ENCODE results near the gene HLA-DRB5. TPM values are rescaled to one million over a fixed set of nuclear protein-coding genes. Genes with fewer than 3 reads are reported as not detected.
"Not testable (repeated sequence)": the region's sequence is repeated elsewhere in the genome, so short reads cannot be mapped to it uniquely, and the experiment has no call there.

HLA-DRB5 gene
- total RNA-seq, 1 experiment from 2014 or later: not detected

- DNase-seq (ENCODE audit: low spot score): no peak
These were observed 12.2 kb downstream of the HLA-DRB5 start for GRCh38 chr6:32517654-32518445.

DNA sequence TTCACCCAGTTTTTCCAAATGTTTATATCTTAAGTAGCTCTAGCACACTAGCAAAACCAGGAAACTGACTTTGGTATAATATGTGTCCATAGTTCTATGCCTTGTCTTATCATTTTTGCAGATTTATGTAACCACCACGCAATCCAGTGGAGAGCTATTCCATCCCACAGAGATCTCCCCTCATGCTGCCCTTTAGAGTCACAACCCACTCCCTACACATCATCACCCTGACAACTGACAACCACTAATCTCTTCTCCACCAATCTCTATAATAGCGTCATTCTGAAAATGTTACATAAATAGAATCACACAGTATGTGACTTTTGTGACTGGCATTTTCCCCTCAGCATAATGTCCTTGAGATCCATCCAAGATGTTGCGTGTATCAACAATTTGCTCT, 29.1 kb downstream of the HLA-DRB5 start:
- DNase-seq (ENCODE audit: low spot score): no peak

DNA sequence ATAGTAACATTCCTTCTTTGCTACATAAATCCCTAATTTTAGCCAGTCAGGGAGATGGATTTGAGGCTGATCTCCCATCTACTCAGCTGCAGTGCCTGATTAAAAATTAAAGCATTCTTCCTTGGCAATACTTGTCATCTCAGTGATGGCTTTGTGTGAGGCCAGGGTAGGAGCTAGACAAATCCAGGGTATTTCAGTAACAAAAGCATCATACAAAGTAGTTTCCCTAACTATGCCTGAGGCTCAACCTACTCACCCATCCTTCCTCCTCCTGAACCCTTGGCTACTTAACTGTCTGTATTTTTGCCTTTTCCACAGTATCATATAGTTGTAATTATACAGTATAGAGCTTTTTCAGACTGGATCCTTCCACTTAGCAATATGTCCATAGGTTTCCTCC, 37.7 kb downstream of the HLA-DRB5 start:
- no peak for DNase-seq (ENCODE audit: low spot score)

DNA sequence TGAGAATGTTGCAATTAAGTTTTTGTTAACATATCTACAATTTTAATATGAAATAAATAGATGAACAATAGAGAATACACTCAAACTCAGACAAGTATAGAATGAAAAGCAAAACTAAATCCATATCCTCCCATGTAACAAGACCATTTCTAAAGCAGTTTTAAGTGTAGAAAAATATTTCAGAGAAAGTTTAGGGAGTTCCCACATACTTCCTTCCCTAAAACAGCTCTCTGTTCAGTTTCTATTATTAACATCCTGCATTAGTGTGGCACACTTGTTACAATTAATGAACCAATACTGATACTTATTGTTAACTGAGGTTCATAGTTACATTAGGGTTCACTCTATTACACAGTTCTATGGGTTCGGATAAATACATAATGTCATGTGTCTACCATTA, 38.4 kb downstream of the HLA-DRB5 start:
- no peak for DNase-seq (ENCODE audit: low spot score)

DNA sequence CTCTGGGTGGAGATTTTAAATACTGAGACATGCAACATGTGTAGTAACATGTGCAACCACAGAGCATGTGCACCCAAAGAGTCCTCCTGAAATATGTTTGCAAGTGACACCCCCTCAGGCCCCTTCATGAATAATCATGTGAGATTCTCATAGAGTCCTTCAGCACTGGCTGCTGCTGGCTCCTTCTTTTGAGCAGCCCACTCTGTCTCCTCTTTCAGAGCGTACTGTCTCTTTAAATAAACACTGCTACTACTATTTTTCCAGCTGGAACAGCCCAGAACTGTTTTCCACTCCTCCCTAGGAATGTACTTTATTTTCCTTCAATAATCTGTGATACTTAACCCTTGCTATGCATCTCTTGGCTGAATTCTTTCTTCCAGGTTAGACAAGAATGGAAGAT, 42.0 kb downstream of the HLA-DRB5 start:
- no peak for DNase-seq (ENCODE audit: low spot score)

DNA sequence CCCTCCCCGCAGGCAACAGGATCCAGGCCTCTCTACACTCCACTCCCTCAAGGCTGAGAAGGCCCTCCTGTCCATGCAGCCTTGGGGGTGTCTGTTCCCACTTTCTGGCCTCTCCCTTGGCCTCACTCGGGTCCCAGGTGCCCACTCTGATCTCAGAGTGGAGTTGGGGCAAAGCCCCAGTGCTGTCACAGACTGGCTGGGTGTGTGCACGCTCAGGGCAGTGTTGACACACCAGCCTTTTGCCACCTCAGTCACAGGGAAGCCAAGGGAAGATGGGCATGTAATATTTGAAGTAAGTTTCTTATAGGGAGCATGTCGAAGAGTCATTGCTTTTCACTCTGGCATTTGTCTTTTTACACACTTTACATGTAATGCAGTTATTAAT, 45.5 kb downstream of the HLA-DRB5 start:
- no peak for DNase-seq (ENCODE audit: low spot score)

DNA sequence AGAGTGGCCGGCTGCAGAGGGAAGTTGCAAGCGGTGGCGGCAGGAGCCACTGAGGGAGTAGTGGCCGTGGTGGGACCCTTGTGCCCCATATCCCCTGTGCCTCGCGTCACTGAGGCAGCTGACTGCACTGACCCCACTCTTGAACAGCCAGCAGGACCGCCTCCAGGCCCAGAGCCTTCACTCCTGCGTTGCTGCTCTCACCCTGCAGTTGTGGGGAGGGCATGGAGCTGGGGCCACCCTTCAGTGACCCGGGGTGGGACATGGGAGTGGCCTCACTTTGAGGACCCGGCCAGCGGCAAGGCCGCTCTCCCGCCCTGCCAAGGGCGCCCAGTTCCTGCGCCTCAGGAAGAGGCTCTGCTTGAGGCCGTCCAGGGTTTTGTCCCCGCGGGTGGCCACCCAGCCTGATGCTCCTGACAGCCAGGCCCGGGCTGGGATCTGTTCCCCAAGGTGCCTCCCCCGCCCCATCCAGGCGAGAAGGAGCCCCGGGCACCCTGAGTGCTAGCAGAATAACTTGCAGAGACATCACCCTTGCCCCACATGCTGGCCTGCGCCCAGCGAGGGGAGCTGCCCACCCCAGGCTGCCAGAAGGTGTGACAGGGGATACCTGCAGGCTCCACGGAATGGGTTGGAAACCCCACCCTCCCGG, 46.0 kb downstream of the HLA-DRB5 start:
- no peak for DNase-seq (ENCODE audit: low spot score)

DNA sequence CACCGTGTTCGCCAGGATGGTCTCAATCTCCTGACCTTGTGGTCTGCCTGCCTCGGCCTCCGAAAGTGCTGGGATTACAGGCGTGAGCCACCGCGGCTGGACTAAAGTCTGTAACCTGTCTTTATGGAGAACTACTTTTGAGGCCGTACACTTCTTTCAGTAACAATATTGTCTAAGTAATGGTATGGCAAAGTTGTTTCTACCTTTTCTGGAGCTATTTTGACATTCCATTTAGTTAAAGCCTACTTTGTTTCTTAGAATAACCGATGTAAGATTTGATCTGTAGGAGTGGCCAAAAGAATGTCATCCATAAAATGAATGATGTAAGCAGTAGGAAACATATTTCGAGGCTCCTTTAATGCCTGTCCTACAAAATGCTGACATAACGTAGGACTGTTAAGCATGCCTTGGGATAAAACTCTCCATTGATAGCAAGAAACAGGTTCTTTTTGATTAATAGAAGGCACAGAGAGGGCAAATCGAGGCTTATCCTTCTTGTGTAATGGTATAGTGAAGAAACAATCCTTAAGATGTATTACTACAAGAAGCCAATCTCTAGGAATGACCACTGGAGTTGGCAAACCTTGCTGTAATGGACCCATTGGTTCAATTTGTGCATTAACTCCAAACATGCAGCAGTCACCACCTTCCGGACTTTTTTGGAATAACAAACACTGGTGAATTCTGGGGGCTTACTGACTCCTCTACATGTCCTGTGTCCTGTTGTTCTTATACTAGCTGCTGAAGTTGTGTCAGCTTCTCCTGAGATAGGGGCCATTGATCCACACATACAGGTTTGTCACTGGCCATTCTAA, 54.5 kb downstream of the HLA-DRB5 start:
- no peak for DNase-seq (ENCODE audit: low spot score)

GRCh38 chr6:32473376-32474348, 56.4 kb downstream of the HLA-DRB5 start:
- DNase-seq (ENCODE audit: low spot score): not testable (repeated sequence)

DNA sequence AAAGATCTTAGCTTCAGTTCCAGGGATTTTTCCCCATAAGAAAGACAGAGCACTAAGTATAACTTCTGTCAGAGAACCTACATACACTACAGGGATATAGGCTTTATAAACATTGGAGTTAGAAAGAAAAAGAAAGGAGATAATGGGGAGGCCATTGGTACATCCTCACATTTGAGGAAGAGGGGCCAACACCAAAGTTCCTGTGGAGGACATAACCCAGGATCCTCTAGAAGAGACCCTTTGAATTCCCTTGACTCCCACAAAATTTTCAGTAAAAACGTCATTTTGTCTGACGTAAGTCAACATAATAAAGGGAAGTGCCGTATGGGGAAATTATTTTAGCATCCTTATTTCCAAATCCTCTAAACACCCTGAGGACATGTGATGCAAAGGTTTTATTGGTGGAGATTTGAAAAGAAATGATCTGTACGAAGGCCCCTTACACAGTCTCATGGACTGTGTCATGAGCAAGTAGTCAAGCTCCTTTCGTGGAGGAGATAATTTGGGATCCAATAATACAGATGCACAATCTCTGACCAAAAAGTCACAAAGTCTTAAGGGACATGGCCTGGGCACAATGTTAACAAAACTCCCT, 57.2 kb downstream of the HLA-DRB5 start:
- DNase-seq (ENCODE audit: low spot score): no peak

GRCh38 chr6:32467743-32468503, 62.2 kb downstream of the HLA-DRB5 start:
- not testable (repeated sequence) for DNase-seq (ENCODE audit: low spot score)

Small RNA genes lying within 50 kb of the gene (small RNA-seq; reads per million reads assigned to genes)
- gene RNU1-61P: not detected

Other genes with a start within 250 kb of the HLA-DRB5 start
- not detected in 2 replicates for gene TSBP1, start 158.4 kb downstream of the HLA-DRB5 start, total RNA-seq (2014; rRNA removed; shearing (Covaris generic))
- not detected in 2 replicates for gene BTNL2, start 123.1 kb downstream of the HLA-DRB5 start, total RNA-seq (2014; rRNA removed; shearing (Covaris generic))
- not detected in 2 replicates for gene HLA-DRA, start 90.4 kb downstream of the HLA-DRB5 start, total RNA-seq (2014; rRNA removed; shearing (Covaris generic))
- not detected in 2 replicates for gene HLA-DRB1, start 59.6 kb upstream of the HLA-DRB5 start, total RNA-seq (2014; rRNA removed; shearing (Covaris generic))
- not detected in 2 replicates for gene HLA-DQA1, start 107.1 kb upstream of the HLA-DRB5 start, total RNA-seq (2014; rRNA removed; shearing (Covaris generic))
- not detected in 2 replicates for gene HLA-DQB1, start 136.4 kb upstream of the HLA-DRB5 start, total RNA-seq (2014; rRNA removed; shearing (Covaris generic))
- not detected in 2 replicates for gene HLA-DQA2, start 211.1 kb upstream of the HLA-DRB5 start, total RNA-seq (2014; rRNA removed; shearing (Covaris generic))
- gene HLA-DQB2, start 233.2 kb upstream of the HLA-DRB5 start, total RNA-seq (2014; rRNA removed; shearing (Covaris generic)): not detected in 2 replicates

Measured in HT-29 (cell line).